OCI-LY1 (cell line): Measurements from ENCODE around the gene GATAD2A.

Experiments
- EZH2 ChIP-seq: fragments of 200-600 bp; sonication (generic), shearing (Covaris generic); IDR thresholded peaks from 2 replicates; pipeline ENCODE4 v1.8.0; 2017; ENCODE audit warnings: borderline replicate concordance, mixed run types, mild to moderate bottlenecking, antibody characterized with exemption, low read length, moderate library complexity, mixed read lengths
- TF ChIP-seq, protein P1 (sequence below): fragments of 200-600 bp; sonication (generic), shearing (Covaris generic); IDR thresholded peaks from 2 replicates; pipeline ENCODE4 v1.5.1; 2017; ENCODE audit warnings: mild to moderate bottlenecking, antibody characterized with exemption, low read length, moderate library complexity, mixed read lengths

DNA sequence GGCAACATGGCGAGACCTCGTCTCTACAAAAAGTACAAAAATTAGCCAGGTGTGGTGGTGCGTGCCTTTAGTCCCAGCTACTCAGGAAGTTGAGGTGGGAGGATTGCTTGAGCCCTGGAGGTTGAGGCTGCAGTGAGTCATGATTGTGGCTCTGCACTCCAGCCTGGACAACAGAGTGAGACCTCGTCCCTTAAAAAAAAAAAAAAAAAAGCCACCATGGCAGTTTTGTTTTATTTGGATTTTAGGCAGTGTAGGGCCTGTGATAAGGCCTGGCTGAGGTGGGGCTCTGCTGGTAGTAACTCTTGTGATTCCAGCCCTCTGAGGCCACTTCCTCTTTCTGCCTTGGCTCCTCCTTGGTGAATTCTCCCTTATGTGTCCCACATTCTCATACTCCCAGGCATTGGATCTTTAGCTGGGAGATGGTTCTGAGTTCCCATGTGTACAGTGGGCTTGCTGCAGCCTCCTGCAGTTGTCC, 39.2 kb downstream of the GATAD2A start:
- TF ChIP-seq, protein P1, sequence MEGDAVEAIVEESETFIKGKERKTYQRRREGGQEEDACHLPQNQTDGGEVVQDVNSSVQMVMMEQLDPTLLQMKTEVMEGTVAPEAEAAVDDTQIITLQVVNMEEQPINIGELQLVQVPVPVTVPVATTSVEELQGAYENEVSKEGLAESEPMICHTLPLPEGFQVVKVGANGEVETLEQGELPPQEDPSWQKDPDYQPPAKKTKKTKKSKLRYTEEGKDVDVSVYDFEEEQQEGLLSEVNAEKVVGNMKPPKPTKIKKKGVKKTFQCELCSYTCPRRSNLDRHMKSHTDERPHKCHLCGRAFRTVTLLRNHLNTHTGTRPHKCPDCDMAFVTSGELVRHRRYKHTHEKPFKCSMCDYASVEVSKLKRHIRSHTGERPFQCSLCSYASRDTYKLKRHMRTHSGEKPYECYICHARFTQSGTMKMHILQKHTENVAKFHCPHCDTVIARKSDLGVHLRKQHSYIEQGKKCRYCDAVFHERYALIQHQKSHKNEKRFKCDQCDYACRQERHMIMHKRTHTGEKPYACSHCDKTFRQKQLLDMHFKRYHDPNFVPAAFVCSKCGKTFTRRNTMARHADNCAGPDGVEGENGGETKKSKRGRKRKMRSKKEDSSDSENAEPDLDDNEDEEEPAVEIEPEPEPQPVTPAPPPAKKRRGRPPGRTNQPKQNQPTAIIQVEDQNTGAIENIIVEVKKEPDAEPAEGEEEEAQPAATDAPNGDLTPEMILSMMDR = no peak
- no peak for TF ChIP-seq EZH2
